ENCODE measurements around the gene TUBB2B. TPM values are rescaled to one million over a fixed set of nuclear protein-coding genes. Genes with fewer than 3 reads are reported as not detected.

The TUBB2B gene
- total and polyA plus RNA-seq, 2 donors (not counting 1 experiment from before 2014, with no cell fraction given): 3.8 to 5.2 TPM

DNA sequence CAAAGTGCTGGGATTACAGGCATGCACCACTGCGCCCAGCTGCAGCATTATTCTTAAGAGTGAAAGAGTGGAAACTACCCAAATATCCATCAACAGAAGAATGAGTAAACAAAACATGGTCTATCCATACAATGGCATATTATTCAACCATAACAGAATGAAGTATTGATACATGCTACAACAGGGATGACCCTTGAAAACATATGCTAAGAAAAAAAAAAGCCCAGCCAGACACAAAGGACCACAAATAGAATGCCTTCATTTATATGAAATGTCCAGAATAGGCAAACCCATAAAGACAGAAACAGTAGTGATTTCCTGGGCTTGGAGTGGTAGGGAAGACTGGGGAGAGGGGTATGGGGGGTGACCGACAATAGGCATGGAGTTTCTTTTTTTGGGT is 7.1 kb downstream of the TUBB2B start:
- no peak for DNase-seq (ENCODE audit: low read depth in 2 of 2)
- Histone ChIP-seq H3K4me2 (ENCODE audit: extremely low read depth, insufficient read depth, low read length) (no peak overlapping the region), H3K9me3 (ENCODE audit: control insufficient read depth, insufficient read depth, low read depth, low read length) (no peaks in the 10 kb centered on the region), H3K4me1 (ENCODE audit: control insufficient read depth, extremely low read depth, insufficient read depth, low read length) (no peaks in the 10 kb centered on the region), H3K4me3 (replicated peaks in 1 of 4; ENCODE audit: control extremely low read depth in 1 of 4, insufficient read depth in 1 of 4, low read depth in 3 of 4, low read length in 4 of 4) (no peak overlapping the region), H3K27ac (ENCODE audit: insufficient read depth, low read length) (no peak overlapping the region), H3K27me3 (ENCODE audit: control insufficient read depth, insufficient read depth, low read length) (peaks cover 25% of the 10 kb centered on the region), H3K36me3 (ENCODE audit: control insufficient read depth, insufficient read depth, low read length) (no peaks in the 10 kb centered on the region), H3K9ac (ENCODE audit: insufficient read depth, low read length) (no peak overlapping the region), H4K20me1 (ENCODE audit: control insufficient read depth, extremely low read depth, insufficient read depth, low read length) (no peaks in the 10 kb centered on the region), H2AFZ (ENCODE audit: low read length) (no peak overlapping the region), H3K79me2 (ENCODE audit: control insufficient read depth, insufficient read depth, low read length) (no peaks in the 10 kb centered on the region)
- TF ChIP-seq, protein P1, sequence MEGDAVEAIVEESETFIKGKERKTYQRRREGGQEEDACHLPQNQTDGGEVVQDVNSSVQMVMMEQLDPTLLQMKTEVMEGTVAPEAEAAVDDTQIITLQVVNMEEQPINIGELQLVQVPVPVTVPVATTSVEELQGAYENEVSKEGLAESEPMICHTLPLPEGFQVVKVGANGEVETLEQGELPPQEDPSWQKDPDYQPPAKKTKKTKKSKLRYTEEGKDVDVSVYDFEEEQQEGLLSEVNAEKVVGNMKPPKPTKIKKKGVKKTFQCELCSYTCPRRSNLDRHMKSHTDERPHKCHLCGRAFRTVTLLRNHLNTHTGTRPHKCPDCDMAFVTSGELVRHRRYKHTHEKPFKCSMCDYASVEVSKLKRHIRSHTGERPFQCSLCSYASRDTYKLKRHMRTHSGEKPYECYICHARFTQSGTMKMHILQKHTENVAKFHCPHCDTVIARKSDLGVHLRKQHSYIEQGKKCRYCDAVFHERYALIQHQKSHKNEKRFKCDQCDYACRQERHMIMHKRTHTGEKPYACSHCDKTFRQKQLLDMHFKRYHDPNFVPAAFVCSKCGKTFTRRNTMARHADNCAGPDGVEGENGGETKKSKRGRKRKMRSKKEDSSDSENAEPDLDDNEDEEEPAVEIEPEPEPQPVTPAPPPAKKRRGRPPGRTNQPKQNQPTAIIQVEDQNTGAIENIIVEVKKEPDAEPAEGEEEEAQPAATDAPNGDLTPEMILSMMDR (conservative IDR thresholded peaks at IDR 0.05 in 1 of 2, IDR thresholded peaks at IDR 0.05 in 1 of 2; ENCODE audit: low read depth in 1 of 2, low read length in 2 of 2): no peak
- TF ChIP-seq EZH2 (IDR thresholded peaks at IDR 0.05; ENCODE audit: low read length, missing control alignments): no peak

DNA sequence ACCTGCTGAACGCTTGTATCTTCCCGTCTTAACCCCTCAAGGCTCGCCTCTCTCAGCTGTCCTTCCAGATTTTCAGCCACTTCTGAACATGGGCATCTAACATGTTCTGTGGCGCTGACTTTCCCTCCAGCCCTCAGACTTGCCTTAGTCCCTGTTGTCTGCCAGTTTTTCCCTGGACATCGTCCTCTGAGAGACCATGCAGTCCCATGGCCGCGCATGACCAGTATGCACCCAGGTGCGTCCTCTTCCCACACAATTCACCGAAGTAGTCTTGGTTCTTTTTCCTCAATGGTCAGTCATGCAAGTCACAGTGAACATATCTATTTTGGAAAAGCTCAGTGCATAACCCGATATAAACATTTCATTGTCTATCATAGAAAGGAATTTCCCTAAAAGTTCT is 9.2 kb downstream of the TUBB2B start:
- peaks cover 24% of the 10 kb centered on the region for H3K27me3 ChIP-seq (ENCODE audit: control insufficient read depth, insufficient read depth, low read length)
- no peak for TF ChIP-seq EZH2 (IDR thresholded peaks at IDR 0.05; ENCODE audit: low read length, missing control alignments)
- TF ChIP-seq, protein P1 (conservative IDR thresholded peaks at IDR 0.05 in 1 of 2, IDR thresholded peaks at IDR 0.05 in 1 of 2; ENCODE audit: low read depth in 1 of 2, low read length in 2 of 2): no peak
- H3K79me2 ChIP-seq (ENCODE audit: control insufficient read depth, insufficient read depth, low read length): no peaks in the 10 kb centered on the region
- no peak overlapping the region for H2AFZ ChIP-seq (ENCODE audit: low read length)
- no peak for DNase-seq (ENCODE audit: low read depth in 2 of 2)
- H3K9ac ChIP-seq (ENCODE audit: insufficient read depth, low read length): no peak overlapping the region
- no peak overlapping the region for H3K4me2 ChIP-seq (ENCODE audit: extremely low read depth, insufficient read depth, low read length)
- H3K4me1 ChIP-seq (ENCODE audit: control insufficient read depth, extremely low read depth, insufficient read depth, low read length): no peaks in the 10 kb centered on the region
- no peaks in the 10 kb centered on the region for H3K9me3 ChIP-seq (ENCODE audit: control insufficient read depth, insufficient read depth, low read depth, low read length)
- H3K27ac ChIP-seq (ENCODE audit: insufficient read depth, low read length): no peak overlapping the region
- H4K20me1 ChIP-seq (ENCODE audit: control insufficient read depth, extremely low read depth, insufficient read depth, low read length): no peaks in the 10 kb centered on the region
- H3K4me3 ChIP-seq (replicated peaks in 1 of 4; ENCODE audit: control extremely low read depth in 1 of 4, insufficient read depth in 1 of 4, low read depth in 3 of 4, low read length in 4 of 4): no peak overlapping the region
- no peaks in the 10 kb centered on the region for H3K36me3 ChIP-seq (ENCODE audit: control insufficient read depth, insufficient read depth, low read length)

DNA sequence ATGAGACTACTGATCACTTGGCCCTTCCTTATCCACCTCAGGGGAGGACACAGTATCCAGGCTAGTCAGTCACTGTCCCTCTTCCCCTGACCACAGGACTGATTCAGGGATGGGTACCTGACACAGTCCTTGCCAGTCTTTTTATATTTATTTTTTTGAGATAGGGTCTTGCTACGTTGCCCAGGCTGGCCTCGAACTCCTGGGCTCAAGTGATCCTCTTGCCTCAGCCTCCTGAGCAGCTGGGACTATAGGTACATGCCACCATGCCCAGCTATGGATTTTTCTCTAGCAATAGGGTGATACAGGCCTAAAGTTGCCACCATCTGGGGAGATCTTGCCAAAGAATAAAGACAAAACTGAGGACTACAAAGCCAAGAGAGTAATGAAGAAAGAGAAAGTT is 10.2 kb downstream of the TUBB2B start:
- H3K9ac ChIP-seq (ENCODE audit: insufficient read depth, low read length): no peak overlapping the region
- no peak overlapping the region for H3K4me2 ChIP-seq (ENCODE audit: extremely low read depth, insufficient read depth, low read length)
- peaks cover 19% of the 10 kb centered on the region for H3K27me3 ChIP-seq (ENCODE audit: control insufficient read depth, insufficient read depth, low read length)
- H3K79me2 ChIP-seq (ENCODE audit: control insufficient read depth, insufficient read depth, low read length): no peaks in the 10 kb centered on the region
- H3K4me3 ChIP-seq (replicated peaks in 1 of 4; ENCODE audit: control extremely low read depth in 1 of 4, insufficient read depth in 1 of 4, low read depth in 3 of 4, low read length in 4 of 4): no peak overlapping the region
- no peak overlapping the region for H2AFZ ChIP-seq (ENCODE audit: low read length)
- TF ChIP-seq, protein P1 (conservative IDR thresholded peaks at IDR 0.05 in 1 of 2, IDR thresholded peaks at IDR 0.05 in 1 of 2; ENCODE audit: low read depth in 1 of 2, low read length in 2 of 2): no peak
- no peak for TF ChIP-seq EZH2 (IDR thresholded peaks at IDR 0.05; ENCODE audit: low read length, missing control alignments)
- H3K27ac ChIP-seq (ENCODE audit: insufficient read depth, low read length): no peak overlapping the region
- no peaks in the 10 kb centered on the region for H3K9me3 ChIP-seq (ENCODE audit: control insufficient read depth, insufficient read depth, low read depth, low read length)
- no peaks in the 10 kb centered on the region for H4K20me1 ChIP-seq (ENCODE audit: control insufficient read depth, extremely low read depth, insufficient read depth, low read length)
- no peaks in the 10 kb centered on the region for H3K4me1 ChIP-seq (ENCODE audit: control insufficient read depth, extremely low read depth, insufficient read depth, low read length)
- no peaks in the 10 kb centered on the region for H3K36me3 ChIP-seq (ENCODE audit: control insufficient read depth, insufficient read depth, low read length)
- DNase-seq (ENCODE audit: low read depth in 2 of 2): no peak
